ENCODE measurements around the gene SPNS3.

- no peak for TF ChIP-seq CTCF (IDR thresholded peaks at IDR 0.05; ENCODE audit: low read length)
- no peak for TF ChIP-seq EZH2 (optimal IDR thresholded peaks at IDR 0.05; ENCODE audit: low read depth, low read length)
Observed at GRCh38 chr17:4433515-4434031, at the start of gene SPNS3.

All from MM.1S (cell line).